ENCODE data around the gene MCUR1.
"Not testable (repeated sequence)": the region's sequence is repeated elsewhere in the genome, so short reads cannot be mapped to it uniquely, and the experiment has no call there.

MCUR1 gene

DNA sequence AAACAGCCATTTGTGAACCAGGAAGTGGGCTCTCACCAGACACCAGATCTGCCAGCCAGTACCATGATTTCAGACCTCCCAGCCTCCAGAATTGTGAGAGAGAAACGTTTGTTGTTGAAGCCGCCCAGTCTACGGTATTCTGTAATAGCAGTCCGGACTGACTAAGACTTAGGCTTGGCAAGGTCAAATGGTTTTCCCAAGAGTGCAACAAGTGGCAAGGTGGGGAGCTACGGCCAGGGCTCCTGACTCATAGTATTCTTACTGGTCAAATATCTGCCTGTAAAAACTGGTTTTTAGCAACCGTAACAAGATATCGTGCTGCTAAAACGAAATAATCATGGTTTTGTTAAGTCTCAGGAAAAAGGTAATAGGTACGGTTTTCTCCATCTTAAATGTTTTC, 37.8 kb downstream of the MCUR1 start:
- H3K4me3 ChIP-seq (ENCODE audit: low read length): no peak overlapping the region
- DNase-seq (ENCODE audit: low read depth): no peak
- TF ChIP-seq, protein P1, sequence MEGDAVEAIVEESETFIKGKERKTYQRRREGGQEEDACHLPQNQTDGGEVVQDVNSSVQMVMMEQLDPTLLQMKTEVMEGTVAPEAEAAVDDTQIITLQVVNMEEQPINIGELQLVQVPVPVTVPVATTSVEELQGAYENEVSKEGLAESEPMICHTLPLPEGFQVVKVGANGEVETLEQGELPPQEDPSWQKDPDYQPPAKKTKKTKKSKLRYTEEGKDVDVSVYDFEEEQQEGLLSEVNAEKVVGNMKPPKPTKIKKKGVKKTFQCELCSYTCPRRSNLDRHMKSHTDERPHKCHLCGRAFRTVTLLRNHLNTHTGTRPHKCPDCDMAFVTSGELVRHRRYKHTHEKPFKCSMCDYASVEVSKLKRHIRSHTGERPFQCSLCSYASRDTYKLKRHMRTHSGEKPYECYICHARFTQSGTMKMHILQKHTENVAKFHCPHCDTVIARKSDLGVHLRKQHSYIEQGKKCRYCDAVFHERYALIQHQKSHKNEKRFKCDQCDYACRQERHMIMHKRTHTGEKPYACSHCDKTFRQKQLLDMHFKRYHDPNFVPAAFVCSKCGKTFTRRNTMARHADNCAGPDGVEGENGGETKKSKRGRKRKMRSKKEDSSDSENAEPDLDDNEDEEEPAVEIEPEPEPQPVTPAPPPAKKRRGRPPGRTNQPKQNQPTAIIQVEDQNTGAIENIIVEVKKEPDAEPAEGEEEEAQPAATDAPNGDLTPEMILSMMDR (conservative IDR thresholded peaks at IDR 0.05; ENCODE audit: low read length): no peak

DNA sequence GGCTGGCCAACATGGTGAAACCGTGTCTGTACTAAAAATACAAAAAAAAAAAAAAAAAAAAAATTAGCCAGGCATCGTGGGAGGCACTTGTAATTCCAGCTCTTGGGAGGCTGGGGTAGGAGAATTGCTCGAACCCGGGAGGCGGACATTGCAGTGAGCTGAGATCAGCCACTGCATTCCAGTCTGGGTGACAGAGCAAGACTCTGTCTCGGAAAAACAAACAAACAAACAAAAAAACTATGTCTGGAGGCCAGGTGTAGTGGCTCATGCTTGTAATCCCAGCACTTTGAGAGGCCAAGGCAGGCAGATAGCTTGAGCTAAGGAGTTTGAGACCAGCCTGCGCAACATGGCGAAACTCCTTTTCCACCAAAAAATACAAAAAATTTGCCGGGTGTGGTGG, 38.9 kb downstream of the MCUR1 start:
- H3K4me3 ChIP-seq (ENCODE audit: low read length); DNase-seq (ENCODE audit: low read depth): not testable (repeated sequence)

DNA sequence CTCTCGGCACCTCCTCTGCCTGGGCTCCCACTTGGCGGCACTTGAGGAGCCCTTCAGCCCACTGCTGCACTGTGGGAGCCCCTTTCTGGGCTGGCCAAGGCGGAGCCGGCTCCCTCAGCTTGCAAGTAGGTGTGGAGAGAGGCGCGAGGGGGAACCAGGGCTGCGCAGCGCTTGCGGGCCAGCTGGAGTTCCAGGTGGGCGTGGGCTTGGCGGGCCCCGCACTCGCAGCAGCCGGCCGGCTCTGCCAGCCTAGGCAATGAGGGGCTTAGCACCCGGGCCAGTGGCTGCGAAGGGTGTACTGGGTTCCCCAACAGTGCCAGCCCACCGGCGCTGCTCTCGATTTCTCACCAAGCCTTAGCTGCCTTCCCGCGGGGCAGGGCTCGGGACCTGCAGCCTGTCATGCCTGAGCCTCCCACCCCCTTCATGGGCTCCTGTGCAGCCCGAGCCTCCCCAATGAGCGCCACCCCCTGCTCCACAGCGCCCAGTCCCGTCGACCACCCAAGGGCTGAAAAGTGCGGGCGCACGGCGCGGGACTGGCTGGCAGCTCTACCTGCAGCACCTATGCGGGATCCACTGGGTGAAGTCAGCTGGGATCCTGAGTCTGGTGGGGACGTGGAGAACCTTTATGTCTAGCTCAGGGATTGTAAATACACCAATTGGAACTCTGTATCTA, 41.9 kb downstream of the MCUR1 start:
- DNase-seq (ENCODE audit: low read depth); H3K4me3 ChIP-seq (ENCODE audit: low read length): not testable (repeated sequence)

DNA sequence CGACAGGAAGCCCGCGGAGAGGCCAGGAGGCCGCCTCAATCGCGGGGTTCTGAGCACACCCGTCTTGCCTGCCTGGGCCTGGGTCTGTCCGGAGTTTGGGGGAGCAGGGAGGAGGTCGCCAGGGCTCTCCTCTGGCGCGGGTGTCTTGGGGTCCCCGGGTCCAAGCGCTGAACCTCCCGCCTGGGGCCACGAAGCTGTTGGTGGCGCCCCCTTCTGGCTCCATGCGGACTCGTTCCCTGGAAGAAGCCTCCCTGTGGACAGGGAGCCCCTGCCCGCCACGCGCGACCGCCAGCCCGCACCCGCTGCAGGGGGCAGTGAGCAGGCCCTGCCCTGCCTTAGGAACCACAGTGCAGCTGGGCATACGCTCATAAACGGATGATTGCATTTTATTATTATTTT, 44.7 kb downstream of the MCUR1 start:
- no peak for DNase-seq (ENCODE audit: low read depth)
- H3K4me3 ChIP-seq (ENCODE audit: low read length): no peak overlapping the region
- TF ChIP-seq, protein P1 (conservative IDR thresholded peaks at IDR 0.05; ENCODE audit: low read length): peak; percentile 20; the same call in 1 of the 2 replicates

DNA sequence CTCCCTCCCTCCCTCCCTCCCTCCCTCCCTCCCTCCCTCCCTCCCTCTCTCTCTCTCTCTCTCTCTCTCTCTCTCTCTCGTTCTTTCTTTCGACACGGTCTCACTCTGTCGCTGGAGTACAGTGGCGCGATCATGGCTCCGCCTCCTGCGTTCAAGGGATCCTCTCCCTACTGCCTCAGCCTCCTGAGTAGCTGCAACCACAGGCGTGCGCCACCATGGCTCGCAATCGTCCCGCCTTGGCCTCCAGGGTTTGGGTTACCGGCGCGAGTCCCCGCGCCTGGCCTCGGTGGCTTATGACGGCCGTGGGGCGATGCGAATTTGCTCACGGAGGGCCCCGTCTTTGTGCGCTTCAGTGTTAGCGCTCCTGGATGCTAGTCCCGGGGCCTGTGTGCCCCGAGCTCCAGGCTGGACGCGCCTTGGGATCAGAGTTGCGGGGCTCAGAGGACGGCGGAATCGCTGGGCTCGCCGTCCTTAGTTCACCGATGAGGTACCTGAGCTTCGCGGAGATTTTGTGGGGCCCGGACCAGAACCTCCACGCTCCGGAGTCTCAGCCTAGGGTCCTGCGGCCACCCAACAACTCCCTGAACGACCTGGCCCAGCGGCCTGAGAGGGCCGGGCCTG, 45.2 kb downstream of the MCUR1 start:
- H3K4me3 ChIP-seq (ENCODE audit: low read length): no peak overlapping the region
- no peak for DNase-seq (ENCODE audit: low read depth)
- TF ChIP-seq, protein P1 (conservative IDR thresholded peaks at IDR 0.05; ENCODE audit: low read length): no peak

DNA sequence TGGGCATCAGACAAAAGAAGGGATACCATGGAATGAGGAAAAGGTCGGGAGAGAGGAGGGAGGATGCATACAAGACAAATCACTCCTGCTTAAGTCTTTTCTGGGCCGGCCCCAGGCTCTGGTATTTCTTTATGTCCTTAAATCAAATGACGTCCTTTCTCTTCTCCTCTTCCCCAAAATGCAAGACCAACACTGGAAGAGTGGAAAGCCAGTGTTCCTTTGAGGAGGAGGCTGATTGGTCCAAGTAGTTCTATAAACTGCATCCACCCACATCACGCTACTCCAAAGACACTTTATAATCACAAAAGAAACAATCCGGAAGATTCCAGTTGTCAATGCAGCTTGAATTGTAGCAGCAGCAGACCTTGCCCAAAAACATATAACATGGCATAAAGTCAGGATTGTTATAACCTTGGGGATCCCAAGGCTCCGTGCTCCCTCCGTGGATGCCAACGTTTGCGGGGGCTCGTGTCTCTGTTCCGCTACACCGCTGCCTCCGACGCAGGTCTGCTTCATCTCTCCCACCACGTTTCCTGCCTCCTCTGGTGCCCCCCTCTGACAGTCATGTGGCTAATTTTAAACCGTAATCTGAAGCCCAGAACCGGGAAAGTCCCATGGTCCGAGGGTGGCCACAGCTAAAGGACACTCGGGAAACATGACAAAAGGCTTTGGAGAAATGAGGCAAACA, 47.1 kb downstream of the MCUR1 start:
- DNase-seq (ENCODE audit: low read depth): peak; percentile 60
- TF ChIP-seq, protein P1 (conservative IDR thresholded peaks at IDR 0.05; ENCODE audit: low read length): peak; percentile 42
- peak overlapping the region; percentile 48 for H3K4me3 ChIP-seq (ENCODE audit: low read length)

DNA sequence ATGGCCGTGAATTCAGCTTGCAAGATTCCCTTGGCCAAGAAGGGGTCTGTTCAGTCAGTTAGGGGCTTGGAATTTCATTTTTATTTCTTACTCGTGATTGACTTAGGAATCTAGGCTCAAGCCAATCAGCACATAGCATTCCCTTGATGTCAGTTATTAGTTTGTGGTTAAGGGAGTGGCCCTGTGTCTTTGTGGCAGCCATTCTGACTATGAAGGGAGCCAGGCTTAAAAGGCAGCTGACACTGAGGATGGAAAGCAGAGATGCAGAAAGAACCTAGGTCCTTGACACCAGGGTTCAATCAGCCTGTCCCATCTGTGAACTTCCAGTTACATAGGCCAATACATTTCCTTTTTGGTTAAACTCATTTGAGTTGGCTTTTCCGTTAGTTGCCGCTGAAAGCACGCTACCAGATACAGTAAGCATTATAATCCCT, 48.1 kb downstream of the MCUR1 start:
- no peak overlapping the region for H3K4me3 ChIP-seq (ENCODE audit: low read length)
- TF ChIP-seq, protein P1 (conservative IDR thresholded peaks at IDR 0.05; ENCODE audit: low read length): no peak
- peak; percentile 84 for DNase-seq (ENCODE audit: low read depth)

DNA sequence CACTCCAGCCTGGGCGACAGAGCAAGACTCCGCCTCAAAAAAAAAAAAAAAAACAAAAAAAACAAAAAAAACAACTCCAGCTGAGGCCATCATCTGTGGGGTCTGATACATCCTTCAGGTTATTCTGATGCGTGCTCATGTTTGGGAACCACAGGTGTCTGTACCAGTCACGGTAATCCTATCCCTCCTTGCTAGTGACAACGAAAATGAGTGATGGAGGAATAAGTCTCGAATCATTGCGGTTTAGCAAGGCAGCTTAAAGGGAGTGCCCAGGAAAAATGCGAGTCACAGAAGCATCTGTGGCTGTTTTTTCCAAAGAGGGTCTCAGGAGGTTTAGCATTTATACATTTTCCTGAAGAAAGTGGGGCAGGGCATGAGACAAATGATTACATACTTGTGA, 48.8 kb downstream of the MCUR1 start:
- DNase-seq (ENCODE audit: low read depth): peak; percentile 16
- TF ChIP-seq, protein P1 (conservative IDR thresholded peaks at IDR 0.05; ENCODE audit: low read length): no peak
- H3K4me3 ChIP-seq (ENCODE audit: low read length): no peak overlapping the region
